GM10266 (cell line): ENCODE measurements around the gene THADA.

Experiments
- DNase-seq: peaks from one replicate; pipeline ENCODE4 v3.0.0; 2012; ENCODE audit errors: extremely low spot score
- CTCF ChIP-seq: IDR thresholded peaks from 2 replicates; pipeline ENCODE4 v1.5.1; 2012; ENCODE audit warnings: mild to moderate bottlenecking, low read depth; ENCODE audit not compliant: control insufficient read depth, insufficient read depth; ENCODE audit errors: missing control alignments

Gene THADA

GRCh38 chr2:43405829-43406228 lies 190.0 kb downstream of the THADA start:
- DNase-seq: no peak
- TF ChIP-seq CTCF: no peak

- DNase-seq: peak; percentile 22
- no peak for TF ChIP-seq CTCF
Observed at GRCh38 chr2:43402452-43402937, 193.3 kb downstream of the THADA start.

GRCh38 chr2:43402002-43402401 lies 193.8 kb downstream of the THADA start:
- no peak for TF ChIP-seq CTCF
- DNase-seq: peak; percentile 58

DNA sequence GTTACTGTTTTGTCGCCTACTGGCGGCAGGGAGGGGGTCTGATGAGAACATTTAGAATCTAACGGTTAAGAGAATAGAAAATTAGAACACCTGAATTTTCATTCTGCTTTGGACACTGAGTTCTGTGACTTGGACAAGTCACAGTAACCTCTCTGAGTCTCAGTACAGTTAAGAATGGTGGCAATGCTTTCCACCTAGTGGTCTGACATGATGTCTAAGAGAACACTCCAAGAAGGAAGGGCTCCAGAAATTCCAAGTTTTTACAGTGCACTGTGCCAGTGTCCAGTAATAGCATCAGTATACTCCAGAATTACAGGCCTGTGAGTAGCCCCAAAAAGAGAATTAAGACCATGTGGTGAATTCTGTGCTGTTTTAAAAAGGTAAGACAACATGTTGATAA lies 195.3 kb downstream of the THADA start:
- TF ChIP-seq CTCF: no peak
- DNase-seq: no peak

DNA sequence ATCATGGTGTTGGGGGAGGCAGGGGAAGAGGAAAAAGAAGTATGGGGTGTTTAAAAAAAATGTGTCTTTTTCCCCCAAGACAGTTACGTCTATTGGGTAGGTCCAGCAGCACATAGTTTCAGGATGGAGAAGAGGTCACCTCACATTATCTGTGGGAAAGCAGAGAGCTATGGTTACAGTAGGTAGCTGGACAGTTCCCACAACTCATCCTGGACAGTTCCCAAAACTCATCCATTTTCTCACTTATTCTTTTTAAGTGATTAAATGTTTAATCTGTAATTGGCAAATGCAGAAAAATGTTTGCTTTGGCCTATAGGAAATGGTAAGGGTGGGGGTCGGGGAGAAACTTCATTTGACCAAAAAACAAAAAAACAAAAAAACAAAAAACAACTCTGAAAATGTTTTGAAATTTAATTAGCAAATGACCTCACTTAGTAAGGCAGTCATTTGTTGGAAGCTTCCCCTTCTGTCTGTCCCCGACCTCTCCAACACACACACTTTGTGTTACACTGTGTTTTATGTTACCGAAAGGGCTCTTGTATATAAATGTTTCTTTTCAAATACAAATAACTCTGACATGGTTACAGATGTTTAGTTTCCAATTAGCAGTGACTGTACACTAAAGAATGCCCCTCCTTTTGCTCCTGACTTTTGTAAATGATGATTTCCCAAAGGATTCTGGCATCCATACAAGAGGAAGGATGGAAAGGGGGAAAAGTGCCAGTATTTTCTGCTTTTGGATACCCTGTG lies 196.1 kb downstream of the THADA start:
- DNase-seq: no peak
- TF ChIP-seq CTCF: no peak

GRCh38 chr2:43399098-43399497 lies 196.7 kb downstream of the THADA start:
- no peak for TF ChIP-seq CTCF
- DNase-seq: no peak

GRCh38 chr2:43397821-43398220 lies 198.0 kb downstream of the THADA start:
- no peak for TF ChIP-seq CTCF
- DNase-seq: no peak
